Globus pallidus (tissue), 1 donor: Measurements from ENCODE around the gene OR51G1.
"Not testable (repeated sequence)": the region's sequence is repeated elsewhere in the genome, so short reads cannot be mapped to it uniquely, and the experiment has no call there.

Experiments
- DNase-seq: peaks from one replicate; pipeline ENCODE4 v3.0.0-alpha.2; 2015; ENCODE audit warnings: low spot score

The OR51G1 gene, protein sequence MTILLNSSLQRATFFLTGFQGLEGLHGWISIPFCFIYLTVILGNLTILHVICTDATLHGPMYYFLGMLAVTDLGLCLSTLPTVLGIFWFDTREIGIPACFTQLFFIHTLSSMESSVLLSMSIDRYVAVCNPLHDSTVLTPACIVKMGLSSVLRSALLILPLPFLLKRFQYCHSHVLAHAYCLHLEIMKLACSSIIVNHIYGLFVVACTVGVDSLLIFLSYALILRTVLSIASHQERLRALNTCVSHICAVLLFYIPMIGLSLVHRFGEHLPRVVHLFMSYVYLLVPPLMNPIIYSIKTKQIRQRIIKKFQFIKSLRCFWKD

DNA sequence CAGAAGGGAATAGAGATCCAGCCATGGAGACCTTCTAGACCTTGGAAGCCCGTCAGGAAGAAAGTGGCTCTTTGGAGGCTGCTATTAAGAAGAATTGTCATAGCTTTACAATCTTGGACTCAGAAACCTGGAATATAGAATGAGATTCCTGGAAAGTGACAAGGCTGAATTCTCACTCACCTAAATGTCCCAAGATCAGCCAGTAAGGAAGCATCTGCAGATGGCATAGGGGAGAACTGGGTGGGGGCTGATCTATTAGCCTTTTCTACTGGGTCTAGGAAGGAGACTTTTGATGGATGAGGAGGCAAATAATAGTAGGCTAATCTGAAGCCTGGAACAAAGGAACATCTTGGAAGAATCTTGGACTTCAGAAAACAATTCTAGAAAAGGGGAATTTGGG is at the start of gene OR51G1:
TSS of gene OR51G1 (minus strand) at position 101 of the 400 bp plus-strand sequence. CDS start at position 101, 0 bp downstream.
- no peak for DNase-seq

DNA sequence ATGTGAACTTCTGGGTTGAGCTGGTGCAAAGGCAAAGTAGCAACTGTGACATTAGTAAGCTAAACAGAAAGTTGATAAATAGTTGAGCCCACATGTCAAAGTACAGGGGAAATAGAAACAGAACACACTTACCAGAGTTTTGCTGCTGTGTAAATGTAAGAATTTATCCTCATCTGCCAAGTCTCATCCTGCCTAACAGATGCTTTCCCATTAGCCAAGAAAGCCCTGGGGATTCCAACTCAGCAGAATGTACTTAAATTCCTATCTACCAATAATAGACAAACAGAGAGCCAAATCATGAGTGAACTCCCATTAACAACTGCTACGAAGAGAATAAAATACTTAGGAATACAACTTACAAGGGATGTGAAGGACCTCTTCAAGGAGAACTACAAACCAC is 38.7 kb upstream of the OR51G1 start:
- no peak for DNase-seq

DNA sequence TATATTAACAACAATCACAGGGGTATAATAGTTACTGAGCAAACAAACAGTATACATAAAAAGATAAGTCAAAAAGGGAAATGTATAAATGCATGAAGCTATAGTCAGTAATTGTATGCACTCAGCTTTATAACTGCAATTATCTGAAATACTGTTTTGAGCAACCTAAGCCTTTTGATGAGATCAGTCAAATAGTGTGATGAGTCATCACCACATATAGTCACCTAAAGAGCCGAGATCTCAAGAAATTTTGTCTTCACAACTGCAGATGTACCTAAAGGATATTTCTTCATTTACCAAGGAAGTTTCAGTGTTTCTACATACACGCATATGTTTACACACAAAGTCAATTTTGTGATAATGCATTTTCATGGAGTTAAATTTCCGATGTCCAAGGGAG is 36.7 kb upstream of the OR51G1 start:
- DNase-seq = no peak

DNA sequence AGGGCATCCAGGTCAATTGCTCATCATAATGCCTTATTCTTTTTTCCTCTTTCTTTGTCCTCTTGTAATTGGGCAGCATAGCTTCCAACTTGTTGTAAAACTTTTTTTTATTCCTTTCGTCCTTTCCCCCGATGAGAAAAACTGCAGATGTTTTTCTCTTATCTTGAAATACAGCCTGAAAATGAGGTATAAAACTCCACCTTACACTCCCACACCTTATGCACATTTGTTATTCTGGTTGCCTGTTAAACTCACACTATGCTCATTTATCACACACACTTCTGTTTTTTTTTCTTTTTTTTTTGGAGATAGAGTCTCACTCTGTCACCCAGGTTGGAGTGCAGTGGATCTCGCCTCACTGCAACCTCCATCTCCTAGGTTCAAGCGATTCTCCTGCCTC is 33.3 kb upstream of the OR51G1 start:
- DNase-seq = no peak

DNA sequence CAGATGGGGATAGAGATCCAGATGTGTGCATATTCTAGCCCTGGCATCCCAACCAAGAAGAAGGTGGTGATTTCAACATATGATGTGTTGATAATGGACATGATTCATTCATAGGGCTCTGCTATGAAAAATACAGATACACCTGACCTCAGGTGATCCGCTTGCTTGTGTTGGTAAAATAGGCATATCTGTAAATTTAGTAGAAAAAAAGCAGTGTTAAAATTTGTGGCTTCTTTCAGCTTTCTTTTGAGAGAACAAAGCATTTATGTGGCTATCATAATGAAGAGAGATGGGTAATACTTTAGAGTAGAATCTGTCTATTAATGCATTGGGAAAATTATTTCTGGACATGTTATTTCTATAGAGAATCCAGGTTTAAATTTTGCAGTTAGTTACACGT is 31.5 kb upstream of the OR51G1 start, which contains the start of gene OR51A2:
TSS of gene OR51A2 (minus strand) at position 101 of the 400 bp plus-strand sequence. CDS start at position 101, 0 bp downstream.
- DNase-seq = not testable (repeated sequence)

DNA sequence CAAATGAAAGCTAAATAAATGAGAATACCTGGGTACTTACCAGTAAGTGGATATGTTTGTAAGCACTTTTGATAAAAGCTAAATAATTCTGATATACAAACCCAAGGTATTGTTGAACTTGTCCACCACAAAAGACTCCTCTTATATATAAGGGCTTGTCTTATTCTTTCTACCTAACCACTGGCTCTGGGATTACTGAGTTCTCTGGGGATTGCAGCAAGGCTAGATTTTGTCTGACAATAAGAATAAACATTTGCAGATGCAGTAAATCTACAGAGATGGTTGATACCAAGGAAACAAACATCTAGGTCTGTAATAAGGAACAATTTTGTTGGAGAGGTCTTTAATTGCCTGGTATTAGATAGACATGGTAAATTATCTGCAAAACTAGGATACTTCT is 23.4 kb upstream of the OR51G1 start, which contains the start of gene OR51A4:
TSS of gene OR51A4 (minus strand) at position 101 of the 400 bp plus-strand sequence. CDS start 505 bp downstream, outside the sequence.
- DNase-seq = no peak

DNA sequence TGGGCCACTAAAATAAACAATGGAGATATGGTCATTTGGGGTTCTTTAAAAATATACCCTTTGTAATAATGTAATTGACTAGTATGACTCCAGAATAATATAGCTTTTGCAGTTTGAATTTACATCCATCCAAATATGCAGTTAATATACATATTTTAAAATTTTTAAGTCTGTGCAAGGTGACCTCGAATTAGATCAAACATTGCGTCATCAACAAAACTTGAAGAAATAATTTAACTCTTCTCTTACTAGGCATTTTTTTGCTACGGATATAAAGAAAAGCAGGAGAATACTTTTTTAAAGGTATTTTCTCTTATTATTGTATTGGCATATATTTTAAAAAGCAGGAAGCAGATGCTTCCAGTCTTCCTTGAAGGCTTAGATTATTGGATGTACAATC is 12.6 kb upstream of the OR51G1 start:
- no peak for DNase-seq

DNA sequence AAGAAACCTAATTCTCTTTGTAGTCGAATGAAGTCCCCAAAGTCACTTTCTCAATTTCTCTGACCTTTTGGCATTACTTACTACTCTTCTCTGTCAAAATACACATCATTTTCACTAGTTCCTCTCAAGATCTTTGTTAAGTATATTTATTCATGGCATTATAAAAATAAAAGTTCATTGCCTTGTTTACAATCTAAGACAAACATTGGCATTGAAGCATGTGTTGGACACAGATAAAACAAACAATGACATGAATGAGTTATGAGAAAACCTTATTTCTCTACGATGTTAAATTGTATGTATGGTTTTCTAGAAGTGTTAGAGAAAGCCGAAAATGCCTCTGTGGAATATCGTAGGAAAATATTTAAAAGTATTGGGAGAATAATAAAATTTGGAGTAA is 8.6 kb upstream of the OR51G1 start:
- DNase-seq = no peak

DNA sequence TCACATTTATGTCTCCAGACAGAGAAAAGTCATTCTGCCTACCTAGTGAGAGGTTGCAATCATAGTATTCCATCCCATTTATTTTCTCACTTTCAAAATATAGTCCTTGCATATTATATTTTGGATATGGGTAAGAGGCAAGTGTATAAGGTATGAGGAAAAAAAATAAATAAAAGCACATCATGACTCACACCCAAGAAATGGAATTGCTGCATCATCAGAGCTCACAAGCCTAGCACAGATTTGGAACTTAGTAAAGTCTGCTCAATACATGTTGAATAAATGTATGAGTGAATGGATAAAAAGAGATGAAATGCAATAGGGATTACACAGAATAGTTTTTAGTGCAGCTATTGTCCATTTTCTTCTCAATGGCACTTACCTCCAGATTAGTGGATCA is 2.5 kb upstream of the OR51G1 start:
- DNase-seq = no peak

DNA sequence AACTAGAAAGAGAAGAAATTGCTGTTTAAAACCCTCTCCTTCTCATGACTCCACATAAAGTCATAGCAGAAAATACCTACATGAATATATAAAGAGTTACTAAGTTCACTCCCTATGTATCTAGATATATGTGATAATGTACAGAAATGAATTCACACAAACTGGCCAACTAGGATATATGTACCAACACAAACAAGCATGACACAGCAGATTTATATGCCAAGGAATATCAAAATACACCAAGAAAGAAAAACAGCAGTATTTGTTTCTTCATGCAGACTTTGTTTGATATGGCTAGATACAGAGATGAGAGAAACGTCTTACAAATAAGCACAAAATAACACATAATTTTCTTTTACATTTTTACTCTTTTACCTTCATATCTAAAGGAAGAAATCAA is 1.8 kb downstream of the OR51G1 start:
- no peak for DNase-seq

DNA sequence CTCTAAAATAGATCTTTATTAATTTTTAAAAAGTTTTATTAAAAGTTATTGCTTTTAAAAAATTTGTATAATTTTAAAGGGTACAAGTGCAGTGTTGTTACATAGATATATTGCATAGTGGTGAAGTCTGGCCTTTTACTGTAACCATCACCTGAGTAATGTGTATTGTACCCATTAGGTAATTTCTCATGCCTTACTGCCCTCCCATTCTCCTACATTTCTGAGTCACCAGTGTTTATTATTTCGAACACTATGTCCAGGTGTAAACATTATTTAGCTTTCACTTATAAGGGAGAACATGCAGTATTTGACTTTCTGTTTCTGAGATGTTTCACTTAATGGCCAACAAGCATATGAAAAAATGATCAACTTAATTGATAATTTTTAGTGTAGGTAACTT is 2.3 kb downstream of the OR51G1 start:
- DNase-seq = no peak

DNA sequence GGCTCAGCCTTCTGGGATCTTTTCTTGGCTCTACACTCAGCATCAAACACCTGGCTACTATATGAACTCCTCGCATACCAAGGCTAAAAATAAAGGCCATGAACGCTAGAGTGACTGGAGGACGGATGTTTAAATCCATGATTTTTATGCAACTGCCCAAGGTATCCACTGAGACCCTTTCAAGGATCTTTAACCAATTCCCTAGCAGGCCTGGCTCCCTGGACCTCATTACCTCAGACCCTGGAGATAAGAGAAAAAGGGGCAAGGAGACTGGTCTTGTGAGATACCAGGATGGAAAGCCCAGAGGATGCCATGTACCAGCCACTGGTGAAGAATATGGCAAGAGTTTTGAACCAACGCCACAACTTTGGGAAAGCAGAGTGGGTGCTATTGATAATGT is 4.9 kb downstream of the OR51G1 start, which contains the start of gene OR51G2:
TSS of gene OR51G2 (minus strand) at position 101 of the 400 bp plus-strand sequence. CDS start 3,687 bp downstream, outside the sequence.
- no peak for DNase-seq

DNA sequence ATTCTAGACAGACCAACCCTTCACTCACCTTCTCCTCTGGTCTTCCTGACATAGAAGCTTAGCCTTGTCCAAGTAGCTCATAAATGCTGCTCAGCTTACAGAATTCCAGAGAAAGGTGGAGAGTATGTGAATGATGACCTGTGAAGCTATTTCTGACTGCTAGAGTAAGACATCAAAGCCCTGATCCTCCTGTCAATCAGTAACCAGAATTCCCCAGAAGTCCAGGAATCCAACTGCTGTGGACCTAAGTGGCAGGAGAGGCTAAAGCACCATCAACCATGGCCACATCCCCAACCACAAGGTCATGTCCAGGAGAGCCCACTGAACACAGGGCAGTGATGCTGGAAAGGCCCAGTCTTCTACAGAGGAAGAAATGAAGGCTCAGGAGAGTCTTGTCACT is 7.6 kb downstream of the OR51G1 start:
- DNase-seq = no peak

DNA sequence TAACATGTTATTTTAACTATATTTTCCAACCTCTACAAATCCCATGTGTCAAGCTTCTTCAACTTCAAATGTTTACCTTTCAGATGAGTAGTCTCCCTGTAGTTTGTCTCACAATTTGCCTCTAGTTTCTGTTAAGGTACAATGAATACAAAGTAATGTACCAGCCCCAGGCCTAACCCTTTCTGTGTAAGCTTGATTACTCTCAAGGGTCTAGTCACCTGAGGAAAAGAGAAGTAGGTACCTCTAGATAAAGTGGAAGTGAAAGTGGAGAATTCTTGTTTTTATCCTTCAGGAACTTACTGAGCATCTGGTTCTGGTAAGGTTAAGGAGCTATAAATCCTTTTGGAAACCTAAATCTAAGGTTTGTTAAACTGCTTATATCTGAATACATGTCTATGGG is 20.7 kb downstream of the OR51G1 start, which contains the start of gene OR51A7:
TSS of gene OR51A7 (plus strand) at position 300 of the 400 bp plus-strand sequence. CDS start 3,587 bp downstream, outside the sequence.
- no peak for DNase-seq

DNA sequence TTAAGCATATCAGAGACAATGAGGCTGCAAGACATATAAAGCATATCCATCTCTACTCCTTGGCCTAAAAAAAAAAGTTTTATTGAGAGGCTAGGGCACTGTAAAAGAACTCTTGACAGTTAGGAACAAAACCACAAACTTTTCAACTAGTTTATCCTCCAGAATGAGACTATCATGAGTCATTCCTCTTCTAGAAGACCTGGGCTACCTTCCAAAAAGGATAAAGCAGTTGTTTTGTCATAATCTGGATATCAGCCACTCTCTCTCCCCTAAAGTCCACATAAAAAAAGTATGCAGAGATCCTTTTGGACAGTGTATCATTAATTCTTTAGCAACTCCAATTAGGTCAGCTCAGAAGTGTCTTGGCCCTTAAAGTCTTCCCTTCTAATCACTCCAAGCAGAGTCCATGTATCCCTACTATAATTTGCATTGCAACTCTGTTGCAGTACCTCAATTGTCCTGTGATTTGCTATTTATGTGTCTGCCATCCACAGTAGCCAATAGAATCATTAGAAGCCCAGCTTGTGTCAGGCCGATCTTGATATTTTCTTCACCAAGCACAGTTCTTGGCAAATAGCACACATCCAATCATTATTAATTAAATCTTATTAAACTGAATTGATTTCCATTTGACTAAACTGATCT is 32.0 kb downstream of the OR51G1 start:
- no peak for DNase-seq

DNA sequence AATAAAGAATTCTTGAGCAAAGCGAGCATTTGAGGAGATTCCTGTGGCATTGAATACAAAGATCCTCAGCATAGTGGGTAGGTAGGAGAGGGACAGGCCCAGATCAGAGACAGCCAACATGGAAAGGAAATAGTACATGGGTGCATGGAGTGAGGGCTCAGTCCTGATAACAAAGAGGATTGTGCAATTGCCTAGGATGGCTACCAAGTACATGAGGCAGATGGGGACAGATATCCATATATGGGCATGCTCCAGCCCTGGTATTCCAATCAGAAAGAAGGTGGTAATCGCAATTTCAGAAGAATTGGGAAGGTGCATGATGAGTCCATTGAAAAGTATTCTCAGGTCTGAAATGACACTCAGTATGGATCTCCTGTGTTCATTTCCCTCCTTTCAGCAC is 33.9 kb downstream of the OR51G1 start:
- DNase-seq = no peak

DNA sequence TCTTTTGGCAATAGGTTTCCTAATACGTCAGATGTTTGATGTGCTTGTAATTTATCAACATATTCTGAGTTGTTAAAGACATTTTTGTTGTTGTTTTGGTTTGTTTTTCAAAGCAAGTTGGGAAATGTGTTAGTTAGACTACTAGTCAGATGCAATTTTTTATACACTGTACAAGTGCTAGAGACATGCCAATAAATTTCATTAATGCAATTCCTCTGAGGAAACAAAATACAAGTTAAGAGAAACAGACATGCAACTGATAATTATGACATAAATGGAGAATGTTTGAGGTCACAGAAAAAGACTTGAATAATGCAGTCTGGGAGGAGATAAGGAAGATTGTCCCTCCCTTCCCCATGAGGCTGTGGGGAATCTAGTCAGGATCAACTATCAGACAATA is 36.5 kb downstream of the OR51G1 start:
- no peak for DNase-seq

DNA sequence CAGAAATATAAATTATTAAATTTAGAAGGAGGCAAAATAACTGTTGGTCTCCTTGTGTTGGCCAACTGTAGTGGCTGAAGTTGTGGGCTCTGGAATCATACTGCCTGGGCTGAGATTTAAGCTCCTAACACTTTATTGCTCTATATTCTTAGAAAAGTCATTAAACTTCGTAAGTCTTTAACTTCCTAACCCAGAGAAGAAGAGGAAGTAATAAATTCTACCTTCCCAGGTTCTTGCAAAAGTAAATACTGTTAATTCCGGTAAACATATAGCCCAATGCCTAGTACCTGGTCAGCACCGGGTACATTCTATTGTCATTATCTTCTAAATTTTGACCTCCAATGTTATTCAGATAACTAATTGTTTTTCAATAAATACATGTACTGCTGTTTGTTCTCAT is 38.0 kb downstream of the OR51G1 start:
- DNase-seq = no peak

DNA sequence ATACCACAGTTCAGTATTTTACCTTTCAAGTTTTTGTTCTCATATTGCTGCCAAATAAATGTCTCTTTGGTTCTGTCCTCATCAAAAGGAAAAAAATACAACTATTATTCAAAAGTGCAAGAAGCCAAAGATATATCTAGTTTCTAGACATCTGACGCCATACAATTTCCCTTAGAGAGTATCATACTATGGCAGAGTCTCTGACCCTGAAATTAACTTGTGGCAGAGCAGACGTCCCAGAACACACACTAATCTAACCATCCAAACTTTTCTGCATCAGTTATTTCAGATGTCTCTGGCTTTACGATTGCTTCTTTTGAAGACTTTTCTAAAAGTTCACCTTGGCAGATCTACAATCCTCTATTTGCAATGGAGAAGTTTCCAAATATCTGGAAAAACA is 39.8 kb downstream of the OR51G1 start:
- DNase-seq = no peak

DNA sequence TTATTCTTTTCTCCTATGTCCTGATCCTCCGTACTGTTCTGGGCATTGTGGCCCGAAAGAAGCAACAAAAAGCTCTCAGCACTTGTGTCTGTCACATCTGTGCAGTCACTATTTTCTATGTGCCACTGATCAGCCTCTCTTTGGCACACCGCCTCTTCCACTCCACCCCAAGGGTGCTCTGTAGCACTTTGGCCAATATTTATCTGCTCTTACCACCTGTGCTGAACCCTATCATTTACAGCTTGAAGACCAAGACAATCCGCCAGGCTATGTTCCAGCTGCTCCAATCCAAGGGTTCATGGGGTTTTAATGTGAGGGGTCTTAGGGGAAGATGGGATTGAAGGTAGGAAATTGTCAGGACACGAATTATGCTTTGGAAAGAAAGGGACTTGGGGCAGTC is 41.6 kb downstream of the OR51G1 start:
- DNase-seq = no peak

DNA sequence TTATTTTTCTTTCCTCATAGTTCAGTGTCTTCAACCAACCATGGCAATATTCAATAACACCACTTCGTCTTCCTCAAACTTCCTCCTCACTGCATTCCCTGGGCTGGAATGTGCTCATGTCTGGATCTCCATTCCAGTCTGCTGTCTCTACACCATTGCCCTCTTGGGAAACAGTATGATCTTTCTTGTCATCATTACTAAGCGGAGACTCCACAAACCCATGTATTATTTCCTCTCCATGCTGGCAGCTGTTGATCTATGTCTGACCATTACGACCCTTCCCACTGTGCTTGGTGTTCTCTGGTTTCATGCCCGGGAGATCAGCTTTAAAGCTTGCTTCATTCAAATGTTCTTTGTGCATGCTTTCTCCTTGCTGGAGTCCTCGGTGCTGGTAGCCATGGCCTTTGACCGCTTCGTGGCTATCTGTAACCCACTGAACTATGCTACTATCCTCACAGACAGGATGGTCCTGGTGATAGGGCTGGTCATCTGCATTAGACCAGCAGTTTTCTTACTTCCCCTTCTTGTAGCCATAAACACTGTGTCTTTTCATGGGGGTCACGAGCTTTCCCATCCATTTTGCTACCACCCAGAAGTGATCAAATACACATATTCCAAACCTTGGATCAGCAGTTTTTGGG is 42.2 kb downstream of the OR51G1 start, which contains the start of gene OR51T1:
TSS of gene OR51T1 (plus strand) at position 41 of the 641 bp plus-strand sequence. CDS start at position 41, 0 bp downstream.
- DNase-seq = no peak

DNA sequence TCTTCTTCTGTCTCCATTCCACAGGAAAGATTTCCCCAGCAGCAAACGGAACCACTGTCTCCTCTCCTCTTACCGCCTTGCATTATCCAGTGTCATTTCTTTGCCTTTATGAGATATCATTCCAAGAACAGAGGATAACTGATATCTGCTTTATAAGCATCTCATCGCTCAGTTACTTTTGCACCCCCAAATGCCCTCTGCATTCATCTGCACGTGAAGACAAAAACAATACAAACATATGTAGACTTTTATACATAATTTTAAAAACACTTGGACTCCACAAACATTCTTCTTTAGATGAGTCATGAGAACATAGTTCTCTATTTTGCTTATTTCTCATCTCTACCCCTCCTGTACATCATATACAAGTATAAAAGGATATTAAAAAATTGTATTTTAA is 43.0 kb downstream of the OR51G1 start:
- no peak for DNase-seq
